HEK293 (cell line): ENCODE data around the gene PDE1C.

Experiments
- CTCF ChIA-PET: fragments of 350-600 bp; formaldehyde crosslinking; extraction: SDS; loops from one replicate; lab custom pipeline; 2021; ENCODE audit warnings: antibody characterized with exemption; lab: Yijun Ruan, JAX
- POLR2A ChIA-PET: fragments of 300-600 bp; formaldehyde crosslinking; extraction: SDS; loops from one replicate; lab custom pipeline; 2020; ENCODE audit warnings: antibody characterized with exemption, inconsistent platforms; lab: Yijun Ruan, JAX
- H3K27ac ChIP-seq: fragments of 200-500 bp; sonication (Bioruptor generic); 2 replicates; pipeline ENCODE4 v1.5.1; 2014; ENCODE audit warnings: low read depth, low read length, control low read depth, inconsistent platforms; ENCODE audit errors: extremely low read depth
- H3K36me3 ChIP-seq, 2 experiments: fragments of 200-500 bp in 1 of 2; sonication (Bioruptor generic) in 1 of 2; 1 replicate in 1 of 2; 2 replicates in 1 of 2; pipeline ENCODE4 v1.5.1; 2014 to 2017; ENCODE audit warnings: inconsistent platforms in 2 of 2, low read length in 2 of 2; ENCODE audit not compliant: control insufficient read depth in 2 of 2, insufficient read depth in 1 of 2
- H3K4me1 ChIP-seq: fragments of 200-500 bp; sonication (Bioruptor generic); 2 replicates; pipeline ENCODE4 v1.5.1; 2014; ENCODE audit warnings: mild to moderate bottlenecking, low read length, inconsistent platforms; ENCODE audit not compliant: control insufficient read depth, insufficient read depth
- H3K4me3 ChIP-seq: 2 replicates; pipeline ENCODE4 v1.5.1; 2011; ENCODE audit warnings: low read depth, mild to moderate bottlenecking, control low read depth, low read length, moderate library complexity
- H3K9me3 ChIP-seq: fragments of 200-500 bp; sonication (Bioruptor generic); 2 replicates; pipeline ENCODE4 v1.5.1; 2014; ENCODE audit warnings: low read depth, low read length, inconsistent platforms; ENCODE audit not compliant: control insufficient read depth, insufficient read depth
- BCL11A ChIP-seq: fragments of 450-650 bp; formaldehyde crosslinking; IDR thresholded peaks from 2 replicates; pipeline ENCODE4 v1.5.1; 2016; ENCODE audit warnings: low read depth, missing biosample characterization, missing genetic modification characterization
- BCL6B ChIP-seq: fragments of 450-650 bp; formaldehyde crosslinking; IDR thresholded peaks from 2 replicates; pipeline ENCODE4 v1.5.1; 2017; ENCODE audit warnings: missing biosample characterization, missing genetic modification characterization
- GLIS2 ChIP-seq: fragments of 450-650 bp; formaldehyde crosslinking; IDR thresholded peaks from 2 replicates; pipeline ENCODE4 v1.5.1; 2016; ENCODE audit warnings: missing biosample characterization, missing genetic modification characterization
- KLF8 ChIP-seq: fragments of 450-650 bp; formaldehyde crosslinking; IDR thresholded peaks from 2 replicates; pipeline ENCODE4 v1.5.1; 2016; ENCODE audit warnings: missing biosample characterization, missing genetic modification characterization
- MYNN ChIP-seq: fragments of 450-650 bp; formaldehyde crosslinking; IDR thresholded peaks from 2 replicates; pipeline ENCODE4 v1.5.1; 2016; ENCODE audit warnings: missing biosample characterization, missing genetic modification characterization, borderline replicate concordance
- MZF1 ChIP-seq: fragments of 450-650 bp; formaldehyde crosslinking; IDR thresholded peaks from 2 replicates; pipeline ENCODE4 v1.5.1; 2017; ENCODE audit warnings: missing biosample characterization, missing genetic modification characterization, borderline replicate concordance
- PRDM1 ChIP-seq: fragments of 450-650 bp; formaldehyde crosslinking; IDR thresholded peaks from 2 replicates; pipeline ENCODE4; 2016; ENCODE audit warnings: missing biosample characterization, missing genetic modification characterization
- RBAK ChIP-seq: fragments of 450-650 bp; formaldehyde crosslinking; IDR thresholded peaks from 2 replicates; pipeline ENCODE4 v1.5.1; 2016; ENCODE audit warnings: missing biosample characterization, missing genetic modification characterization
- ZBTB11 ChIP-seq: fragments of 450-650 bp; formaldehyde crosslinking; conservative IDR thresholded peaks from 2 replicates; pipeline ENCODE4 v1.5.1; 2016; ENCODE audit warnings: low read depth, missing biosample characterization, missing genetic modification characterization
- ZBTB20 ChIP-seq: fragments of 450-650 bp; formaldehyde crosslinking; IDR thresholded peaks from 2 replicates; pipeline ENCODE4 v1.5.1; 2016; ENCODE audit warnings: missing biosample characterization, missing genetic modification characterization
- ZFP69B ChIP-seq: fragments of 450-650 bp; formaldehyde crosslinking; IDR thresholded peaks from 2 replicates; pipeline ENCODE4 v1.5.1; 2016; ENCODE audit warnings: missing biosample characterization, missing genetic modification characterization
- ZNF362 ChIP-seq: fragments of 450-650 bp; formaldehyde crosslinking; IDR thresholded peaks from 2 replicates; pipeline ENCODE4 v1.5.1; 2016; ENCODE audit warnings: missing biosample characterization, missing genetic modification characterization
- ZNF398 ChIP-seq: fragments of 450-650 bp; formaldehyde crosslinking; IDR thresholded peaks from 2 replicates; pipeline ENCODE4 v1.5.1; 2017; ENCODE audit warnings: missing biosample characterization, missing genetic modification characterization
- ZNF513 ChIP-seq: fragments of 450-650 bp; IDR thresholded peaks from 2 replicates; pipeline ENCODE4 v1.5.1; 2018; ENCODE audit warnings: missing biosample characterization, missing genetic modification characterization
- ZNF555 ChIP-seq: fragments of 450-650 bp; formaldehyde crosslinking; conservative IDR thresholded peaks from 2 replicates; pipeline ENCODE4 v1.5.1; 2017; ENCODE audit warnings: missing biosample characterization, mild to moderate bottlenecking, missing genetic modification characterization, inconsistent platforms
- ZNF571 ChIP-seq: fragments of 450-650 bp; formaldehyde crosslinking; IDR thresholded peaks from 2 replicates; pipeline ENCODE4 v1.5.0; 2017; ENCODE audit warnings: missing biosample characterization, missing genetic modification characterization
- ZNF621 ChIP-seq: fragments of 450-650 bp; formaldehyde crosslinking; IDR thresholded peaks from 2 replicates; pipeline ENCODE4 v1.5.1; 2017; ENCODE audit warnings: missing biosample characterization, missing genetic modification characterization
- ZNF639 ChIP-seq: fragments of 450-650 bp; formaldehyde crosslinking; IDR thresholded peaks from 2 replicates; pipeline ENCODE4 v1.5.1; 2016; ENCODE audit warnings: missing biosample characterization, missing genetic modification characterization
- ZNF785 ChIP-seq: fragments of 450-650 bp; formaldehyde crosslinking; IDR thresholded peaks from 2 replicates; pipeline ENCODE4 v1.5.1; 2016; ENCODE audit warnings: missing biosample characterization, missing genetic modification characterization
- ZNF792 ChIP-seq: fragments of 450-650 bp; formaldehyde crosslinking; IDR thresholded peaks from 2 replicates; pipeline ENCODE4 v1.5.1; 2016; ENCODE audit warnings: missing biosample characterization, missing genetic modification characterization
- ZSCAN23 ChIP-seq: fragments of 450-650 bp; formaldehyde crosslinking; IDR thresholded peaks from 2 replicates; pipeline ENCODE4 v1.5.1; 2016; ENCODE audit warnings: missing biosample characterization, missing genetic modification characterization

The PDE1C gene

GRCh38 chr7:32071466-32072091 lies 1.4 kb upstream of the PDE1C start:
- Histone ChIP-seq H3K36me3 (no peaks in the 10 kb centered on the region), H3K4me1 (no peaks in the 10 kb centered on the region), H3K27ac (no peak overlapping the region), H3K4me3 (no peak overlapping the region), H3K9me3 (no peaks in the 10 kb centered on the region)
- ChIA-PET CTCF (no interaction called here), POLR2A (no interaction called here)
- no peak for TF ChIP-seq ZSCAN23 (tag by site-specific recombination)
- TF ChIP-seq ZNF792 (tag by site-specific recombination) = no peak
- TF ChIP-seq KLF8 (tag by site-specific recombination) = no peak
- TF ChIP-seq ZNF785 = no peak
- no peak for TF ChIP-seq BCL11A (tag by site-specific recombination)
- no peak for TF ChIP-seq ZNF639 (tag by site-specific recombination)

GRCh38 chr7:32070051-32070405 lies 179 bp downstream of the PDE1C start:
- Histone ChIP-seq H3K4me3 (no peak overlapping the region), H3K36me3 (no peaks in the 10 kb centered on the region), H3K9me3 (no peaks in the 10 kb centered on the region), H3K27ac (no peak overlapping the region), H3K4me1 (no peaks in the 10 kb centered on the region)
- POLR2A ChIA-PET = no interaction called here
- CTCF ChIA-PET = no interaction called here
- TF ChIP-seq ZFP69B (tag by site-specific recombination) = no peak
- no peak for TF ChIP-seq MZF1 (tag by site-specific recombination)
- no peak for TF ChIP-seq ZBTB20 (tag by site-specific recombination)
- no peak for TF ChIP-seq MYNN (tag by site-specific recombination)
- TF ChIP-seq ZBTB11 (tag by site-specific recombination) = no peak
- no peak for TF ChIP-seq GLIS2 (tag by site-specific recombination)
- TF ChIP-seq ZNF362 (tag by site-specific recombination) = no peak
- TF ChIP-seq, all 188 proteins: peak for 0

GRCh38 chr7:32069116-32069650 lies 1.0 kb downstream of the PDE1C start:
- ChIA-PET CTCF (interaction anchor here (0.6 kb wide), 1 partner anchor 286 kb away, joined by 3 read pairs; no protein-coding TSS in a partner anchor), POLR2A (no interaction called here)
- no peaks in the 10 kb centered on the region for H3K4me1 ChIP-seq
- no peak overlapping the region for H3K4me3 ChIP-seq
- H3K36me3 ChIP-seq = no peaks in the 10 kb centered on the region
- H3K27ac ChIP-seq = no peak overlapping the region
- H3K9me3 ChIP-seq = no peaks in the 10 kb centered on the region
- TF ChIP-seq ZNF555 (no peak), ZNF513 (tag by site-specific recombination) (no peak), ZNF571 (tag by site-specific recombination) (no peak), PRDM1 (no peak), BCL6B (tag by site-specific recombination) (no peak), RBAK (no peak), ZNF398 (tag by site-specific recombination) (no peak), ZNF621 (tag by site-specific recombination) (no peak)
